Measurements from ENCODE around the gene SERPINH1.

- TF ChIP-seq CTCF (IDR thresholded peaks at IDR 0.05; ENCODE audit: insufficient read depth, low read length) = no peak
- no peak for TF ChIP-seq REST (IDR thresholded peaks at IDR 0.05; ENCODE audit: insufficient replicate concordance, low read depth)
- TF ChIP-seq GABPA (IDR thresholded peaks at IDR 0.05; ENCODE audit: low read depth) = no peak
- no peak for TF ChIP-seq POLR2AphosphoS5 (IDR thresholded peaks at IDR 0.05; ENCODE audit: low read depth)
Measured at GRCh38 chr11:75533896-75534258, 28.2 kb upstream of the SERPINH1 start.

All from HL-60 (cell line).